SKM-1 treated with dmso at 0.1 percent for 144 hours (cell line): ENCODE measurements around the gene AFG1L.
"Not testable (repeated sequence)": the region's sequence is repeated elsewhere in the genome, so short reads cannot be mapped to it uniquely, and the experiment has no call there.

ENCODE experiments used
- DNase-seq: peaks from one replicate; lab custom pipeline; 2025; ENCODE audit not compliant: unreplicated experiment; lab: John Stamatoyannopoulos, UW

Gene AFG1L

GRCh38 chr6:108287373-108287772 is 7.5 kb upstream of the AFG1L start:
- DNase-seq = no peak

- DNase-seq = no peak
These were observed 6.1 kb upstream of the AFG1L start for GRCh38 chr6:108288742-108289141.

- no peak for DNase-seq
These were observed 3.8 kb upstream of the AFG1L start for GRCh38 chr6:108291091-108291490.

GRCh38 chr6:108292561-108292960 is 2.3 kb upstream of the AFG1L start:
- DNase-seq = not testable (repeated sequence)

- DNase-seq = no peak
These were observed 1.1 kb upstream of the AFG1L start for GRCh38 chr6:108293527-108294296.

GRCh38 chr6:108294297-108294726 is 542 bp upstream of the AFG1L start:
- no peak for DNase-seq

- DNase-seq = no peak
These were observed 822 bp downstream of the AFG1L start for GRCh38 chr6:108295676-108296075.

GRCh38 chr6:108302386-108302785 is 7.5 kb downstream of the AFG1L start:
- DNase-seq = no peak

- DNase-seq = no peak
These were observed 9.8 kb downstream of the AFG1L start for GRCh38 chr6:108304646-108305045.

GRCh38 chr6:108308641-108309040 is 13.8 kb downstream of the AFG1L start:
- DNase-seq = not testable (repeated sequence)

GRCh38 chr6:108309844-108310243 is 15.0 kb downstream of the AFG1L start:
- DNase-seq = no peak

GRCh38 chr6:108312605-108313004 is 17.8 kb downstream of the AFG1L start:
- DNase-seq = no peak

GRCh38 chr6:108321253-108321747 is 26.4 kb downstream of the AFG1L start:
- no peak for DNase-seq

- DNase-seq = no peak
These were observed 27.9 kb downstream of the AFG1L start for GRCh38 chr6:108322728-108323127.

GRCh38 chr6:108323710-108324466 is 29.0 kb downstream of the AFG1L start:
- DNase-seq = no peak

- DNase-seq = not testable (repeated sequence)
These were observed 35.4 kb downstream of the AFG1L start for GRCh38 chr6:108330221-108330785.

GRCh38 chr6:108330806-108331205 is 36.0 kb downstream of the AFG1L start:
- no peak for DNase-seq

- DNase-seq = no peak
These were observed 37.1 kb downstream of the AFG1L start for GRCh38 chr6:108331982-108332381.

- no peak for DNase-seq
These were observed 42.1 kb downstream of the AFG1L start for GRCh38 chr6:108336971-108337370.

GRCh38 chr6:108337721-108338120 is 42.9 kb downstream of the AFG1L start:
- DNase-seq = no peak

- DNase-seq = no peak
These were observed 46.5 kb downstream of the AFG1L start for GRCh38 chr6:108341372-108341771.

GRCh38 chr6:108343894-108344293 is 49.0 kb downstream of the AFG1L start:
- DNase-seq = no peak
